ENCODE data around the gene CMTM5.

CMTM5 gene

GRCh38 chr14:23378612-23379220 is 1.9 kb downstream of the CMTM5 start:
- Histone ChIP-seq H3K36me3 (ENCODE audit: insufficient read depth, low read length) (no peaks in the 10 kb centered on the region), H3F3A (ENCODE audit: low read depth) (no peaks in the 10 kb centered on the region), H3K4me3 (ENCODE audit: low read length, poor library complexity, severe bottlenecking) (no peak overlapping the region), H3K9ac (ENCODE audit: low read depth, low read length, poor library complexity, severe bottlenecking) (no peak overlapping the region), H3K4me1 (ENCODE audit: insufficient read depth, low read length, poor library complexity, severe bottlenecking) (no peaks in the 10 kb centered on the region), H4K20me1 (ENCODE audit: insufficient read depth, low read length, poor library complexity, severe bottlenecking) (no peaks in the 10 kb centered on the region), H3K9me3 (ENCODE audit: insufficient read depth, low read depth, low read length) (no peaks in the 10 kb centered on the region), H3K4me2 (ENCODE audit: low read depth, low read length, poor library complexity, severe bottlenecking) (no peak overlapping the region), H3K9me2 (replicated peaks; ENCODE audit: low read depth, low read length) (no peaks in the 10 kb centered on the region), H3K27me3 (ENCODE audit: insufficient read depth, low read length, poor library complexity, severe bottlenecking) (no peaks in the 10 kb centered on the region), H3K79me2 (ENCODE audit: insufficient read depth, low read length) (no peaks in the 10 kb centered on the region), H2AFZ (ENCODE audit: low read length) (no peak overlapping the region)
- TF ChIP-seq CTCF (conservative IDR thresholded peaks at IDR 0.05; ENCODE audit: low read length): no peak
- no peak for TF ChIP-seq EZH2phosphoT487 (IDR thresholded peaks at IDR 0.05; ENCODE audit: borderline replicate concordance)

- no peaks in the 10 kb centered on the region for H3K4me1 ChIP-seq (ENCODE audit: insufficient read depth, low read length, poor library complexity, severe bottlenecking)
- H3F3A ChIP-seq (ENCODE audit: low read depth): no peaks in the 10 kb centered on the region
- H2AFZ ChIP-seq (ENCODE audit: low read length): no peak overlapping the region
- no peak overlapping the region for H3K4me3 ChIP-seq (ENCODE audit: low read length, poor library complexity, severe bottlenecking)
- no peaks in the 10 kb centered on the region for H4K20me1 ChIP-seq (ENCODE audit: insufficient read depth, low read length, poor library complexity, severe bottlenecking)
- H3K27me3 ChIP-seq (ENCODE audit: insufficient read depth, low read length, poor library complexity, severe bottlenecking): no peaks in the 10 kb centered on the region
- no peaks in the 10 kb centered on the region for H3K9me2 ChIP-seq (replicated peaks; ENCODE audit: low read depth, low read length)
- H3K9ac ChIP-seq (ENCODE audit: low read depth, low read length, poor library complexity, severe bottlenecking): no peak overlapping the region
- no peak overlapping the region for H3K4me2 ChIP-seq (ENCODE audit: low read depth, low read length, poor library complexity, severe bottlenecking)
- no peaks in the 10 kb centered on the region for H3K79me2 ChIP-seq (ENCODE audit: insufficient read depth, low read length)
- H3K9me3 ChIP-seq (ENCODE audit: insufficient read depth, low read depth, low read length): no peaks in the 10 kb centered on the region
- TF ChIP-seq CTCF (conservative IDR thresholded peaks at IDR 0.05; ENCODE audit: low read length) (peak; percentile 97), EZH2phosphoT487 (IDR thresholded peaks at IDR 0.05; ENCODE audit: borderline replicate concordance) (no peak)
- no peaks in the 10 kb centered on the region for H3K36me3 ChIP-seq (ENCODE audit: insufficient read depth, low read length)
Observed at GRCh38 chr14:23379366-23380196, 2.7 kb downstream of the CMTM5 start.

- H3K27me3 ChIP-seq (ENCODE audit: insufficient read depth, low read length, poor library complexity, severe bottlenecking): no peaks in the 10 kb centered on the region
- H3K4me1 ChIP-seq (ENCODE audit: insufficient read depth, low read length, poor library complexity, severe bottlenecking): no peaks in the 10 kb centered on the region
- H3K4me2 ChIP-seq (ENCODE audit: low read depth, low read length, poor library complexity, severe bottlenecking): no peak overlapping the region
- H3K36me3 ChIP-seq (ENCODE audit: insufficient read depth, low read length): no peaks in the 10 kb centered on the region
- no peak overlapping the region for H2AFZ ChIP-seq (ENCODE audit: low read length)
- no peak overlapping the region for H3K4me3 ChIP-seq (ENCODE audit: low read length, poor library complexity, severe bottlenecking)
- no peaks in the 10 kb centered on the region for H3K9me3 ChIP-seq (ENCODE audit: insufficient read depth, low read depth, low read length)
- H4K20me1 ChIP-seq (ENCODE audit: insufficient read depth, low read length, poor library complexity, severe bottlenecking): no peaks in the 10 kb centered on the region
- H3K9ac ChIP-seq (ENCODE audit: low read depth, low read length, poor library complexity, severe bottlenecking): no peak overlapping the region
- no peaks in the 10 kb centered on the region for H3F3A ChIP-seq (ENCODE audit: low read depth)
- no peaks in the 10 kb centered on the region for H3K79me2 ChIP-seq (ENCODE audit: insufficient read depth, low read length)
- TF ChIP-seq CTCF (conservative IDR thresholded peaks at IDR 0.05; ENCODE audit: low read length) (0 out of 2 replicates have a peak, but pooled peaks have one; percentile 6), EZH2phosphoT487 (IDR thresholded peaks at IDR 0.05; ENCODE audit: borderline replicate concordance) (no peak)
- no peaks in the 10 kb centered on the region for H3K9me2 ChIP-seq (replicated peaks; ENCODE audit: low read depth, low read length)
Observed at GRCh38 chr14:23380197-23380914, 3.5 kb downstream of the CMTM5 start.

Data from Loucy (cell line).